Testis (tissue), 3 donors: Measurements from ENCODE around the gene ST6GALNAC6. TPM values are rescaled to one million over a fixed set of nuclear protein-coding genes. Genes with fewer than 3 reads are reported as not detected.
"Not testable (repeated sequence)": the region's sequence is repeated elsewhere in the genome, so short reads cannot be mapped to it uniquely, and the experiment has no call there.

Experiments
- DNase-seq: peaks from one replicate; pipeline ENCODE4 v3.0.0-alpha.2; 2019
- H3K27ac ChIP-seq, 2 donors: fragments of 200-600 bp; sonication (generic); one replicate each; pipeline ENCODE4 v1.5.1; 2019
- H3K27me3 ChIP-seq: fragments of 200-600 bp; sonication (generic); one replicate; pipeline ENCODE4 v1.5.1; 2019
- H3K36me3 ChIP-seq: fragments of 200-600 bp; sonication (generic); one replicate; pipeline ENCODE4 v1.5.1; 2017; ENCODE audit warnings: low read depth; ENCODE audit errors: missing control alignments
- H3K4me1 ChIP-seq: fragments of 200-600 bp; sonication (generic); one replicate; pipeline ENCODE4 v1.5.1; 2019
- H3K4me3 ChIP-seq, 2 donors: fragments of 200-600 bp; sonication (generic); one replicate each; pipeline ENCODE4 v1.5.1; 2017 to 2019
- H3K9me3 ChIP-seq: fragments of 200-600 bp; sonication (generic); one replicate; pipeline ENCODE4 v1.5.1; 2017
- POLR2A ChIP-seq: fragments of 450-650 bp; IDR thresholded peaks from one replicate; pipeline ENCODE4 v1.6.1; 2017; ENCODE audit warnings: antibody characterized with exemption, mild to moderate bottlenecking, moderate library complexity
- WGBS, 2 donors: methylation state at CpG; one replicate each; pipeline ENCODE4 v1.1.5; 2018; 5-methylcytosine and 5-hydroxymethylcytosine counted together
- intact Hi-C: fragments of 100-400 bp; cut with DNase I; formaldehyde crosslinking; loops from one replicate; pipeline ENCODE4 v1.15.1; 2023; ENCODE audit warnings: low total_unique reads
- polyA plus RNA-seq: library from polyadenylated mRNA; stranded (reverse); fragments of 350-450 nt; fragmentation: Illumina TruSeq; extraction: RNeasy Lipid Tissue Mini Kit (QIAGEN cat#74804); gene quantifications from one replicate; pipeline ENCODE4 v1.2.3, GENCODE V29; 2014; ENCODE audit warnings: low read depth, low replicate concordance; ENCODE audit not compliant: insufficient read depth
- total RNA-seq, 2 donors: library from RNA; depleted of rRNA; stranded (reverse); fragments of >200 nt; gene quantifications; one replicate each; pipeline ENCODE4 v1.2.3, GENCODE V29; 2016
- TF ChIP-seq, protein P1 (sequence below), 3 experiments: fragments of 450-650 bp in 2 of 3; fragments of 200-600 bp in 1 of 3; sonication (generic) in 1 of 3; IDR thresholded peaks; one replicate each; pipeline ENCODE4 v1.5.1; 2016 to 2019; ENCODE audit warnings: antibody characterized with exemption in 3 of 3, mild to moderate bottlenecking in 2 of 3, moderate library complexity in 1 of 3

Gene ST6GALNAC6
- total and polyA plus RNA-seq, 3 donors from 2014 or later: 43.0 to 70.3 (median 46.3) TPM

DNA sequence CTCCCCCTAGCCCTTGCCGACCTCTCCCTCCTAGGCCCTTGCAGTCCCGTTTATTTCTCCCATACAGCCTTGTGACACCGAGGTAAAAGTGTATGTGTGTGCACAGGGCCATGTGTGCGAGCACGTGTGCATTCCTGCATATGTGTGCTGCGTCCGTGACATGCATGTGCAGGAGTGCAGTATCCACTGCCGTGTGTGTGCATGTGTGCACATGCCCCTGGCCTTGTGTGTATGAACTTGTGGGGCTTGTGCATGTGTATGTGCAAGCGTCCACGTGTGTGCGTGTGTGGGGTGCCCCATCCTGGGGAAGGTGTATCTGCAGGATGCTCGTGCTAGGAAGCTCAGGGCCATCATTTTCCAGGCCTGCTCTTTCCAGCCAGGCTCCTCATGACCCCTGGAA lies 28.5 kb downstream of the ST6GALNAC6 start:
- Histone ChIP-seq H3K9me3 (no peaks in the 10 kb centered on the region), H3K27ac (no peak overlapping the region), H3K36me3 (no peaks in the 10 kb centered on the region), H3K4me1 (peaks cover 58% of the 10 kb centered on the region), H3K27me3 (no peaks in the 10 kb centered on the region), H3K4me3 (no peak overlapping the region)
- intact Hi-C loops: loop anchor here (10.0 kb wide), 1 partner anchor 136 kb away; the partner anchor contains the start of gene TOR2A
- TF ChIP-seq, protein P1, sequence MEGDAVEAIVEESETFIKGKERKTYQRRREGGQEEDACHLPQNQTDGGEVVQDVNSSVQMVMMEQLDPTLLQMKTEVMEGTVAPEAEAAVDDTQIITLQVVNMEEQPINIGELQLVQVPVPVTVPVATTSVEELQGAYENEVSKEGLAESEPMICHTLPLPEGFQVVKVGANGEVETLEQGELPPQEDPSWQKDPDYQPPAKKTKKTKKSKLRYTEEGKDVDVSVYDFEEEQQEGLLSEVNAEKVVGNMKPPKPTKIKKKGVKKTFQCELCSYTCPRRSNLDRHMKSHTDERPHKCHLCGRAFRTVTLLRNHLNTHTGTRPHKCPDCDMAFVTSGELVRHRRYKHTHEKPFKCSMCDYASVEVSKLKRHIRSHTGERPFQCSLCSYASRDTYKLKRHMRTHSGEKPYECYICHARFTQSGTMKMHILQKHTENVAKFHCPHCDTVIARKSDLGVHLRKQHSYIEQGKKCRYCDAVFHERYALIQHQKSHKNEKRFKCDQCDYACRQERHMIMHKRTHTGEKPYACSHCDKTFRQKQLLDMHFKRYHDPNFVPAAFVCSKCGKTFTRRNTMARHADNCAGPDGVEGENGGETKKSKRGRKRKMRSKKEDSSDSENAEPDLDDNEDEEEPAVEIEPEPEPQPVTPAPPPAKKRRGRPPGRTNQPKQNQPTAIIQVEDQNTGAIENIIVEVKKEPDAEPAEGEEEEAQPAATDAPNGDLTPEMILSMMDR (IDR thresholded peaks at IDR 0.05): no peak
- TF ChIP-seq POLR2A: no peak
- 69 to 88% methylated on average over 8 to 12 of the region's 12 CpGs for WGBS, 2 donors
- DNase-seq: no peak

GRCh38 chr9:127870153-127870491 lies 29.3 kb downstream of the ST6GALNAC6 start:
- peaks cover 50% of the 10 kb centered on the region for H3K4me1 ChIP-seq
- H3K27me3 ChIP-seq, DNase-seq, H3K27ac ChIP-seq, H3K4me3 ChIP-seq, H3K36me3 ChIP-seq, H3K9me3 ChIP-seq: not testable (repeated sequence)
- intact Hi-C loops: loop anchor here (10.0 kb wide), 1 partner anchor 135 kb away; the partner anchor contains the start of gene TOR2A
- 74 to 85% methylated on average over 8 to 9 of the region's 9 CpGs for WGBS, 2 donors

GRCh38 chr9:127869310-127870152 lies 29.9 kb downstream of the ST6GALNAC6 start:
- WGBS, 2 donors: 44 to 70% methylated on average over 13 to 18 of the region's 18 CpGs
- Histone ChIP-seq H3K27ac (peak overlapping the region in 1 of 2 donors; percentile 83), H3K27me3 (no peaks in the 10 kb centered on the region), H3K4me3 (no peak overlapping the region), H3K4me1 (peaks cover 44% of the 10 kb centered on the region), H3K9me3 (no peaks in the 10 kb centered on the region), H3K36me3 (no peaks in the 10 kb centered on the region)
- no peak for TF ChIP-seq POLR2A
- TF ChIP-seq, protein P1 (IDR thresholded peaks at IDR 0.05): peak; percentile 75 to 94 (median 92)
- peak; percentile 92 for DNase-seq
- intact Hi-C loops: loop anchor here (10.0 kb wide), 2 partner anchors 85 to 135 kb away; partner anchors contain the start of genes CDK9 and TOR2A

- H3K27ac ChIP-seq: peak overlapping the region; percentile 20 to 83
- H3K36me3 ChIP-seq: no peaks in the 10 kb centered on the region
- no peaks in the 10 kb centered on the region for H3K9me3 ChIP-seq
- H3K4me1 ChIP-seq: peaks cover 33% of the 10 kb centered on the region
- H3K27me3 ChIP-seq: no peaks in the 10 kb centered on the region
- H3K4me3 ChIP-seq: no peak overlapping the region
- 82% methylated on average over 12 to 18 of the region's 18 CpGs for WGBS, 2 donors
- TF ChIP-seq, protein P1 (IDR thresholded peaks at IDR 0.05): no peak
- no peak for TF ChIP-seq POLR2A
- intact Hi-C loops: loop anchor here (10.0 kb wide), 1 partner anchor 84 kb away; the partner anchor contains the start of gene CDK9
- no peak for DNase-seq
Measured at GRCh38 chr9:127868278-127868902, 31.0 kb downstream of the ST6GALNAC6 start.
